ENCODE measurements around the gene RRP36.

DNA sequence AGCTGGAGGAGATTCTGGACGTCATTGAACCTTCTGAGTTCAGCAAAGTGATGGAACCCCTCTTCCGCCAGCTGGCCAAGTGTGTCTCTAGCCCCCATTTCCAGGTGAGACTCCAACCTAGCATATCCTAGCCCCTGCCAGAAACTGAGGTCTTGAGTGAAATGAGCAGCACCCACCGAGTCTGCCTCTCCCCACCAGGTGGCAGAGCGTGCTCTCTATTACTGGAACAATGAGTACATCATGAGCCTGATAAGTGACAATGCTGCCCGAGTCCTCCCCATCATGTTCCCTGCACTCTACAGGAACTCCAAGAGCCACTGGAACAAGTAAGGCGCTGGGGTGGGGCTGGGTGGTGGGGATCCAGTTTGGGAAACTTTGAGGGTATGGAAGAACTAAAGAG, 12.3 kb upstream of the RRP36 start:
- TF ChIP-seq, protein P1, sequence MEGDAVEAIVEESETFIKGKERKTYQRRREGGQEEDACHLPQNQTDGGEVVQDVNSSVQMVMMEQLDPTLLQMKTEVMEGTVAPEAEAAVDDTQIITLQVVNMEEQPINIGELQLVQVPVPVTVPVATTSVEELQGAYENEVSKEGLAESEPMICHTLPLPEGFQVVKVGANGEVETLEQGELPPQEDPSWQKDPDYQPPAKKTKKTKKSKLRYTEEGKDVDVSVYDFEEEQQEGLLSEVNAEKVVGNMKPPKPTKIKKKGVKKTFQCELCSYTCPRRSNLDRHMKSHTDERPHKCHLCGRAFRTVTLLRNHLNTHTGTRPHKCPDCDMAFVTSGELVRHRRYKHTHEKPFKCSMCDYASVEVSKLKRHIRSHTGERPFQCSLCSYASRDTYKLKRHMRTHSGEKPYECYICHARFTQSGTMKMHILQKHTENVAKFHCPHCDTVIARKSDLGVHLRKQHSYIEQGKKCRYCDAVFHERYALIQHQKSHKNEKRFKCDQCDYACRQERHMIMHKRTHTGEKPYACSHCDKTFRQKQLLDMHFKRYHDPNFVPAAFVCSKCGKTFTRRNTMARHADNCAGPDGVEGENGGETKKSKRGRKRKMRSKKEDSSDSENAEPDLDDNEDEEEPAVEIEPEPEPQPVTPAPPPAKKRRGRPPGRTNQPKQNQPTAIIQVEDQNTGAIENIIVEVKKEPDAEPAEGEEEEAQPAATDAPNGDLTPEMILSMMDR (IDR thresholded peaks at IDR 0.05; ENCODE audit: insufficient read depth, low read length, poor library complexity, severe bottlenecking) = peak; percentile 86
- no peak for TF ChIP-seq EZH2phosphoT487 (conservative IDR thresholded peaks at IDR 0.05; ENCODE audit: low read length)
